Endometrium (tissue), 2 donors: ENCODE measurements around the gene TLE2.
"Not testable (repeated sequence)": the region's sequence is repeated elsewhere in the genome, so short reads cannot be mapped to it uniquely, and the experiment has no call there.

ENCODE experiments used
- FAIRE-seq: peaks from 2 replicates; lab custom pipeline; 2012; peaks lifted over from hg19 to GRCh38; lab: Jason Lieb, UNC
- donor health status: control.
- donor health status: control.

The TLE2 gene

DNA sequence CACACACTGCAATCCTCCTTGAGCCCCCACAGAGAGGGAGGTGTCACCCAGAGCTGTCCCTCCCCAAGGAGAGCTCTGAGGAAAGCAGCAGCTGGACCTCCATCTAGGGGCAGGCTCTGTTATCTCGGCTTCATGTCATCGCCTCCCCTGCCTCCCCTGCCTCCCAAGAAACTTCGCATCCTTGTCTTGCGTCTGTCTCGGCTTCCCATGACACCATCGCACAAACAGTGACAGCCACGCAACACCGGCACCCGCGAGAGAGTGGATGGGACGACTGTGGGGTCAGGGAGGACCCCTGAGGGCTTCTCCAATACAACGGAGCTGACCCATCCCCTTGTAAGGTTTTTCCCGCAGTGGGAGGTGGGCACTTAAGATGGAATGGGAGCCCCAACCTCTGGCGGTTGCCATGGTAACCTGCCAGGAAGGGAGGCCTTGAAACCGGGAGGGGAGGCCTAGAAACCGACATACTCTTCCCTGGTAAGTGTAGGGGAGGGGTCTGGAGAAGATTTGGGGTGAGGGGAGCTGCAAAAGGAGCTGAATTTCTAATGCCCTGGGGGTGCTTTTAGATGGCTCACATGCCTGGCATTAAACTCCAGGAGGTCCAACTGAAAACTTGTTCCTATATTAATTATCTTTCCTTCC is 16.3 kb downstream of the TLE2 start:
- no peak for FAIRE-seq

DNA sequence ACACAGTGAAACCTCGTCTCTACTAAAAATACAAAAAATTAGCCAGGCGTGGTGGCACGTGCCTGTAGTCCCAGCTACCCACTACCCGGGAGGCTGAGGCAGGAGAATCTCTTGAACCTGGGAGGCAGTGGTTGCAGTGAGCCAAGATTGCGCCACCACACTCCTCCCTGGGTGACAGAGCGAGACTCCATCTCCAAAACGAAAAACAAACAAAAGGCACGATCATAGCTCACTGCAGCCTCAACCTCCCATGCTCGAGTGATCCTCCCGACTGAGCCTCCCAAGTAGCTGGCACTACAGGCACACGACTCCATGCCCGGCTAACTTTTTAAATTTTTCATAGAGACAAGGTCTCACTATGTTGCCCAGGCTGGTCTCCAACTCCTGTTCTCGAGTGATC is 17.0 kb downstream of the TLE2 start:
- FAIRE-seq, result not testable (repeated sequence)

DNA sequence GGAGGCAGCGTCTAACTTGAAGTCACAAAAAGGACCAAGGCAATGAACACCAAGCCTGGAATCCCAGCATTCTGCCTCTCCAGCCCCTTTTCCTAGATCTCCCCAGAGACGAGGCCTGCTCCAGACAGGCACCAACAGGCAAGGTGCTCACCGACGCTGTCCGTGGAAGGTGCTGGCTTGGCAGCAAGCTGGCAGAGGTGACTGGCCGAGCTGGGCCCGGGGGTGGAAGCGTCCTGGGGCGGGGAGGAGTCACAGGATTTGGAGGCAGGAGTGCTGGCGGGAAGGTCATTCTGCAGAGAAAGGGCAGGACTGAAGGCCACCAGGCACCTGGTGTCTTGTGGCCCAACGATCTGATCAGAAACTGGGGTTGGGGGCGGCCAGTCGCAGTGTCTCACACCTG is 18.2 kb downstream of the TLE2 start:
- FAIRE-seq, result no peak

DNA sequence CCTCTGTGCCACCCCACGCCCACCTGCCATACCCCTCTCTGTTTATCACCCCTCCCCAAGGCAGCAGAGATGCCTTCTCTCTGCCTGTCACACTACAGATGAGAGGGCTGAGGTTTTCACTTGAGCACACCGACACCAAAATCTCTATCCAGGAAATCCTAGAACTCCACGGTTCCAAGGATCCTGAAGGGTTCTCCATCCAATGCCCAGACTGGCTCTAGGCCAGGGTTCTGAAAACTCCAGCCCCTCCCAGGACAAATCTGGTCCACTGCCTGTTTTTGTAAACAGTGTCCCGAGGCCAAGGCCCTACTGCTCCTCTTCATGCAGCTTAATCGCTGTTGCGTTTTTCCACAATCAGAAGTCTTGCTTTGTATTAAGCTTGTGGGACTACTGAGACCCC is 20.1 kb downstream of the TLE2 start:
- no peak for FAIRE-seq

DNA sequence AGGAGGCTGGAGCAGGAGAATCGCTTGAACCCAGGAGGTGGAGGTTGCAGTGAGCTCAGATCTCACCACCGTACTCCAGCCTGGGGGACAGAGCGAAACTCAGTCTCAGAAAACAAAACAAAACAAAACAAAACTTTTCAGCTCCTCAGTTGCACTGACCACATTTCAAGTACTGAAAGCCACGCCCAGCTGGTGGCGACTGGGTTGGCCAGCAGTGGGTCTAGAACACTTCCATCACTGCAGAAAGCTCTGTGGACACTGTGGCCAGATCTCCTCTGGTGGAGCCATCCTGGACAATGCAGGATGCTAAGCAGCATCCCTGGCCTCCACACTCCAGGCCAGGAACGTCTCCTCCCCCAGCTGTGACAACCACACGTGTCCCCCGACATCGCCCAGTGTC is 21.1 kb downstream of the TLE2 start:
- FAIRE-seq, result no peak

GRCh38 chr19:3006075-3006767 is 22.9 kb downstream of the TLE2 start:
- no peak for FAIRE-seq

GRCh38 chr19:3005345-3005744 is 23.7 kb downstream of the TLE2 start:
- no peak for FAIRE-seq

DNA sequence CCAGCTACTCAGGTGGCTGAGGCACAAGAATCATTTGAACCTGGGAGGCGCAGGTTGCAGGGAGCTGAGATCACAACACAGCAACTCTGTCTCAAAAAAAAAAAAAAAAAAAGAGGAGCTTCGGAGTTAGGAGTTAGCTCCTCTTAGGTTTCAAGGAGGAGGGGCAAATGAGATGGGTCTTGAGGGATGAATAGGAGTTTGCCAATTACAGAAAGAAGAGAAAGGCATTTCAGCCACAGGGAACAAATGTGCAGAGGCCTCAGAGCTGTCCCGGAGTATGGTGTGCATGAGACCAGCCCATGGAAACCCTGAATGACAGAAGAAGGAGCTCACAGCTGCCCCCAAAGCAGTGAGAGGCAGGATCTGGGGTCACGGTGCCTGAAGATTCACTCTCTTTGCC is 24.6 kb downstream of the TLE2 start:
- FAIRE-seq, result no peak

DNA sequence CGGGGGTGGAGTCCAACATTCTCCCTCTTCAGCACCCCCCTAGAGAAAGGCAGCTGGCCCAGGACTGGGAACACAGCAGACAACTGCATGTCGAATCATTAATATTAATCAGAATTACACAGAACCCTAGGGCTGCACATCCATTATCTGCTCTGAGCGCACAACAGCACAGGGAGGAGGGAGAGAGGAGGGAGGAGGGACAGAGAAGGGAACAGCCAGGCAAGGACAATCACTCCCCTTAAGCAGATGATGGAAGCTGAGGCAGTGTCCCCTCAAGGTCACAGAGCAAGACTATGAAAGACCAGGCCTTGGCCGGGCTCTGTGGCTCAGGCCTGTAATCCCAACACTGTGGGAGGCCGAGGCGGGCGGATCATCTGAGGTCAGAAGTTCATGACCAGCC is 26.0 kb downstream of the TLE2 start:
- FAIRE-seq, result no peak

- no peak for FAIRE-seq
Observed at GRCh38 chr19:3001235-3001800, 27.8 kb downstream of the TLE2 start.

- FAIRE-seq, result no peak
Observed at GRCh38 chr19:2998642-2999041, 30.4 kb downstream of the TLE2 start.

DNA sequence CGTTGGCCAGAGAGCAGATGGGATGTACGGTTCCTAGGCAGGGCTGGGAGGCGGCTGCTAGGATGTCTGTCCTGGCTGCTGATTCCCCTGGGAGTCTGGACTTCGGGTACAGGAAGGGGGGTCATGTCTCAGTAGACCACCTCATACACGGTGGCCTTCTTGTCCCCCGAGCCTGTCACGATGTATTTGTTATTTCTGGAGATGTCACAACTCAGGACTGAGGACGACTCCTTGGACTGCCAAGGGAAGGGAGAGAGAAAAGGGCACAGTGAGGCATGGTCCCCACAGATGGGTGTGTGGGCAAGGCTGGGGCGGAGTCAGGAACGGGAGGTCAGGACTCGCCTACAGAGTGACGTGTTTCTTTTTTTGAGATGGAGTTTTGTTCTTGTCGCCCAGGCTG is 31.4 kb downstream of the TLE2 start:
- FAIRE-seq, result no peak

DNA sequence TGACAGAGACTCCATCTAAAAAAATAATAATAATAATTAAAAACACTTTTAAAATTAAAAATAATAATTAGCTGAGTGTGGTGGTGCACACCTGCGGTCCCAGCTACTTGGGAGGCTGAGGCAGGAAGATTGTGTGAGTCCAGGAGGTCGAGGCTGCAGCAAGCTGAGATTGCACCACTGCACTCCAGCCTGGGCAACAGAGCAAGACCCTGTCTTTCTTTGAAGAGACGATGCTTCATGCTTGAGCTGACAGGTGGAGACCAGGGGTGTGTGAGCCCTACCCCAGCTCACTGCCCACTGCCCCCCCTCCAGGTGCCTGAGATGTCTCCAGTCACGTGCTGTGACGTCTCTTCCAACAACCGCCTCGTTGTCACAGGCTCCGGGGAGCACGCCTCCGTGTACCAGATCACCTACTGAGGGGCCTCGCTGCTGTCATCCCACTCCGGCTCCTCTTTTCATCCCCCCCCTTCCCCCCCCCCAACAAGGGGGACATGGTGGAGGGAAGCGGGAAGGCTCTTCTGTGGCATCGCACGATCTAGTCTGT is 34.4 kb downstream of the TLE2 start:
- FAIRE-seq, result no peak

DNA sequence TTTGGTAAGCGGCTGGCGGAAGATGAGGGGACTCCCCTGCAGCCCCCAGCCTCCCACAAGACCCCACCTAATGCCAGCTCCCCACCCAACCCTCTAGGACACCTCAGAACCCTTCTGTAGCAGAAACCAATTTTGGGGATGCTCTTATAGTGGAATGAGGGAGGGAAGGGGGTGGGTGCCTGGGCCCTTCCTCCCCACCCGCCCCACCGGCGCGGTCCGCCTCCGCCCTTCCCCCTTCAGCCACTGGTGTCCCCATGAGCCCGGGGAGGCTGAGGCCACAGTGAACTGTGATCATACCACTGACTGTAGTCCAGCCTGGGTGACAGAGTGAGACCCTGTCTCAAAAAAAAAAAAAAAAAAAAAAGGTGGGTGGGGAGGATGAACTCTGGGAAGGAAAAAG is 35.5 kb downstream of the TLE2 start:
- FAIRE-seq, result no peak

- no peak for FAIRE-seq
Observed at GRCh38 chr19:2992958-2993357, 36.1 kb downstream of the TLE2 start.

DNA sequence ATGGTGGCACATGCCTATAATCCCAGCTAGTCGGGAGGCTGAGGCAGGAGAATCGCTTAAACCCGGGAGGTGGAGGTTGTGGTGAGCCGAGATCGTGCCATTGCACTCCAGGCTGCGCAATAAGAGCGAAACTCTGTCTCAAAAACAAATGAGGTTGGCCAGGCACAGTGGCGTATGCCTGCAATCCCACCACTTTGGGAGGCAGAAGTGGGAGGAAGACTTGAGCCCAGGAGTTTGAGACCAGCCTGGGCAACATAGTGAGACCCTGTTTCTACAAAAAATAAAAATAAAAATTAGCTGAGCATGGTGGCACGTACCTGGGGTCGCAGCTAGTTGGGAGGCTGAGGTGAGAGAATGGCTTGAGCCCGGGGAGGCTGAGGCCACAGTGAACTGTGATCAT is 36.7 kb downstream of the TLE2 start:
- FAIRE-seq, result not testable (repeated sequence)

DNA sequence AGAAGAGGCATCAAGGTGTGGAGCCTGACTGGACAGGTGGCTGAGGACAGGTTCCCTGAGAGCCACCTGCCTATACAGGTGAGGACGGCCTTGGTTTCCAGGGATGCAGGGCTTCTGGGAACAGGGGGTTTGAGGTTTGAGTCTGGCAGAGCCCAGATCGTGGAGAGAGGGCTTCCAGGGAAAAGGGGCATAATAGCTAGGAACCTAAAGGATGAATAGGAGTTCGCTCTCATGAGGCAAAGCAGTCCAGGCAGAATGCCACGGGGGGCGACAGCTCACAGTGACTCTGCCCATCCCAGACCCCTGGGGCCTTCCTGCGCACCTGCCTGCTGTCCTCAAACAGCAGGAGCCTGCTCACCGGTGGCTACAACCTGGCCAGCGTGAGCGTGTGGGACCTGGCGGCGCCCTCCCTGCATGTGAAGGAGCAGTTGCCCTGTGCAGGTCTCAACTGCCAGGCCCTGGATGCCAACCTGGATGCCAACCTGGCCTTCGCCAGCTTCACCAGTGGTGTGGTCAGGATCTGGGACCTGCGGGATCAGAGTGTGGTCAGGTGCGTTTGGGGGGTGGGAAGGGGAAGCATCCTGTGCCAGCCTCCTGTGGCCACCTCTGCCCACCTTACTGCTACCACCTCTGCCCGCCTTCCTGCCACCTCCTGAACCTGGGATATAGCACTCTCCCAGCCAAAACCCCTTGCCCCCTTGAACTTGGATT is 39.7 kb downstream of the TLE2 start:
- FAIRE-seq, result no peak

GRCh38 chr19:2988568-2988967 is 40.5 kb downstream of the TLE2 start:
- FAIRE-seq, result no peak

- FAIRE-seq, result no peak
Observed at GRCh38 chr19:2987797-2988196, 41.3 kb downstream of the TLE2 start.

DNA sequence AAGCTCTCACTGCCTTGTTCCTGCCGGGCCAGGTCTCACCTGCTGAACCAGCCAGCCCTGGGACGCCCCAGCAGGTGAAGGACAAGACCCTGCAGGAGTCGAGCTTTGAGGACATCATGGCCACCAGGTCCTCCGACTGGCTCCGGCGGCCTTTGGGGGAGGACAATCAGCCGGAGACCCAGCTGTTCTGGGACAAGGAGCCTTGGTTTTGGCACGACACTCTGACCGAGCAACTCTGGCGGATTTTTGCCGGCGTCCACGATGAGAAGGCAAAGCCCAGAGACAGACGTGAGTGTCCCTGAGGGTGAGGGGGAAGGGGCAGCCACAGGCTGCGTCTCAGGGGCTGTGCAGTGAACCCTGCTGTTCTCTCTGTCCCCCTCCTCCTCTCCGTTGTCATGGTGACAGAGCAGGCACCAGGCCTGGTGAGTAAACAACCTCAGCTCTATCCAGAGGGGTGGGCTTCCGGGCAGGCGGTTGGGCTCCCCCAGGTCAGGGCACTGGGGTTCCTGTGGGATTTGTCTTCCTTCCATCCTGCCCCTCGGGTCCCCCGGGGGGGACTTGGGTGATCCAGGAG is 42.0 kb downstream of the TLE2 start:
- no peak for FAIRE-seq

DNA sequence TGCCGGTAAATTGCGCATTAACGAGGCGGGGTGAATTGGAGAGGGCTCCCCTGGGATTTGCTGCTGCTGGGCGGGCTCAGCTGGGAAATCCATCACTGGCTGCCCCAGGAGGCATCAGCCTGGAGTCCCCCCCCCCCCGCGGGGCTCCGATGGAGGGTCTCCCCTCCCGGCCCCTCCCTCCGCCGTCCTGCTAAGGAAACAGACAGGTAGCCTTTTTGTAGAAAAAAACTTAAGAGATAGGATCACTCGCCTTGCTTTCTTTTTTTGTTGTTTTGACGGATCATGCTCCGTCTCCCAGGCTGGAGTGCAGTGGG is 44.9 kb downstream of the TLE2 start:
- no peak for FAIRE-seq

DNA sequence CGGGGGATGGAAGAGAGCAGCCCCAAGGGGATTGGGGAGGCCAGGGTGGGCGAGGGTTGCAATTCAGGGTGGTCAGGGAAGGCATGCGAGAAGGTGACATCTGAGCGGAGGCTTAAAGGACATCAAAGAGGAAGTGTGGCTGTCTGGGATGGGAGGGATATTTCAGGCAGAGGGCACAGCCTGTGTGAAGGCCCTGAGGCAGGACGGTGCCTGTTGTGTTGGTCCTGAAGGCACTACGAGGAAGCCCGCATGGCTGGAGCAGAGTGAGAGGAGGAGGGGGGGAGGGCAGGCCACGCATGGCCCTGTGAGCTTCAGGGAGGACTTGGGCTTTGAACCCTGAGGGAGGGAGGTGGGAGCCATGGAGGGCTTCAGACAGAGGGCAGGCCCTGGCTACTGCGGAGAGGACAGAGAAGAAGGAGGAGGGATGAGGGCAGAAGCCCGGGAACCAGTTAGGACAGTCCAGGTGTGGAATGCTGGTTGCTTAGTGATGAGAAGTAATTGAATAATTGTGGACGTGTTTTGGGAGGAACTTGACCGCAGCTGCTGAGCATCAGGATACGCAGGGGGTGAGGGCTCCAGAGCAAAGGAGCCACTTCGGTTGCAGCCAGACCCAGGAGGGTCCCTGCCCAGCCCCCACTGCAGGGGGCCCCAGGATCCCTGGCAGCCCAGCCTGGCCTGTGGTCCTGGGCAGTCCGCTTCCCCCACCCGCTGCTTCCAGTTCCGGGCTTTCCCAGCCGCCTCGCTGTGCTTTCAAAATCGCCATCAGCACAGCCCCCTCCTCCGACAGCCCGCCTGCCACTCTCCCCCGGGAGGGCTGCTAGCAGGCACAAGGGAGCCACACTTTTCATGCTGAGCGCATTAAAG is 45.5 kb downstream of the TLE2 start:
- no peak for FAIRE-seq
